Mesothelial cell of epicardium (in vitro differentiated cells): ENCODE measurements around the gene AQP2. TPM values are rescaled to one million over a fixed set of nuclear protein-coding genes. Genes with fewer than 3 reads are reported as not detected.

ENCODE experiments used
- DNase-seq, 2 experiments: peaks; one replicate each; pipeline ENCODE4 v3.0.0; 2021; ENCODE audit warnings: low spot score in 2 of 2; ENCODE audit not compliant: unreplicated experiment in 2 of 2
- H3K27ac Mint-ChIP-seq: 2 replicates; pipeline ENCODE4 v1.8.0; 2021; ENCODE audit warnings: mixed read lengths
- H3K27me3 Mint-ChIP-seq: 2 replicates; pipeline ENCODE4 v1.8.0; 2021; ENCODE audit warnings: low read depth, mixed read lengths
- H3K36me3 Mint-ChIP-seq: 2 replicates; pipeline ENCODE4 v1.8.0; 2021; ENCODE audit warnings: mixed read lengths
- H3K4me1 Mint-ChIP-seq: 2 replicates; pipeline ENCODE4 v1.8.0; 2021; ENCODE audit warnings: mixed read lengths
- H3K4me3 Mint-ChIP-seq: 2 replicates; pipeline ENCODE4 v1.8.0; 2021; ENCODE audit warnings: mild to moderate bottlenecking, moderate library complexity, mixed read lengths
- H3K9me3 Mint-ChIP-seq: 2 replicates; pipeline ENCODE4 v1.8.0; 2021; ENCODE audit warnings: mixed read lengths
- CTCF ChIP-seq: fragments of 200-600 bp; sonication (generic); IDR thresholded peaks from one replicate; pipeline ENCODE4 v1.5.0; 2021; ENCODE audit warnings: antibody characterized with exemption; ENCODE audit not compliant: unreplicated experiment
- total RNA-seq: library from RNA; stranded (reverse); gene quantifications from 3 replicates; pipeline ENCODE4 v1.2.1, GENCODE V29; 2021

Gene AQP2
- total RNA-seq, 1 donor from 2014 or later: not detected

- no peaks in the 10 kb centered on the region for H3K9me3 Mint-ChIP-seq
- H3K27ac Mint-ChIP-seq: no peak overlapping the region
- no peak for TF ChIP-seq CTCF
- H3K4me1 Mint-ChIP-seq: peaks cover 6% of the 10 kb centered on the region
- no peaks in the 10 kb centered on the region for H3K36me3 Mint-ChIP-seq
- H3K27me3 Mint-ChIP-seq: peaks cover 12% of the 10 kb centered on the region
- no peak for DNase-seq
- no peak overlapping the region for H3K4me3 Mint-ChIP-seq
Measured at GRCh38 chr12:49924628-49925246, 25.8 kb upstream of the AQP2 start.

DNA sequence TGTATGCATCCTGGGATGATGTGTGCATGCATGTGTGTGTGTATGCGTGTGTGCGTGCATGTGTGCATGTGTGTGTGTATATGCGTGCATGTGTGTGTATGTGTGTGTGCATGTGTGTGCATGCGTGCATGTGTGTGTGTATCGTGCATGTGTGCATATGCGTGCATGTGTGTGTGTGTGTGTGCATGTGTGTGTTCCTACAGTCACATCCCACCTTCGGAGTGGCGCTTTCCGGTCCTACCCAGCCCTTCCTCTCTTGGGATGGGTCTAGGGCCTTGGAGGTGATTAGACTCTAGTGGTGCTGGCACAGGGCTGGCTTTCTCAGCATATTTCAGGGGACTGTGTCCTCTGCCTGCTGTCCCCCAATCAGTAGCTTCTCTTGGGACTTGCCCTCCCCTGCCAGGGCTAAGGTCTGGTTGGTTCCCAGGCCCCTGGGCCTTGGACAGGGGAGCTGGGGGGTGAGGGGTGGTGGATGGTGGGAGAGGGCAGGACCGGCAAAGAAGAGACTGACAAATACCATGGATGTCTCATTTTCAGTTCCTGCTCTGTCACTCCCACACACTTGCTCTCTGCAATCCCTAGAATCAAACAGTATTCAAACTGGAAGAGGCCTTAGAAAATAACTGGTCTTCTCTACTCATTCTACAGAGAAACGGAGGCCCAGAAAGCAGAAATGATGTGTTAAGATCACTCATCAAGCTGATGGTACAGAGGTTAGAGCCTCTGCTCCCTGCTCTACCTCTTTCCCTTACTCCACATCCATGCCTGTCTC, 24.9 kb upstream of the AQP2 start:
- H3K4me1 Mint-ChIP-seq: peaks cover 6% of the 10 kb centered on the region
- no peaks in the 10 kb centered on the region for H3K9me3 Mint-ChIP-seq
- no peak for DNase-seq
- peaks cover 10% of the 10 kb centered on the region for H3K27me3 Mint-ChIP-seq
- no peak overlapping the region for H3K4me3 Mint-ChIP-seq
- H3K27ac Mint-ChIP-seq: no peak overlapping the region
- no peak for TF ChIP-seq CTCF
- H3K36me3 Mint-ChIP-seq: no peaks in the 10 kb centered on the region

GRCh38 chr12:49928471-49928870, 22.1 kb upstream of the AQP2 start:
- peaks cover 6% of the 10 kb centered on the region for H3K4me1 Mint-ChIP-seq
- H3K27me3 Mint-ChIP-seq: peaks cover 9% of the 10 kb centered on the region
- TF ChIP-seq CTCF: no peak
- DNase-seq: no peak
- H3K27ac Mint-ChIP-seq: no peak overlapping the region
- no peak overlapping the region for H3K4me3 Mint-ChIP-seq
- H3K9me3 Mint-ChIP-seq: no peaks in the 10 kb centered on the region
- no peaks in the 10 kb centered on the region for H3K36me3 Mint-ChIP-seq

- Mint-ChIP-seq H3K27ac (no peak overlapping the region), H3K36me3 (no peaks in the 10 kb centered on the region), H3K27me3 (peaks cover 9% of the 10 kb centered on the region)
Measured at GRCh38 chr12:49929581-49929980, 21.0 kb upstream of the AQP2 start.

DNA sequence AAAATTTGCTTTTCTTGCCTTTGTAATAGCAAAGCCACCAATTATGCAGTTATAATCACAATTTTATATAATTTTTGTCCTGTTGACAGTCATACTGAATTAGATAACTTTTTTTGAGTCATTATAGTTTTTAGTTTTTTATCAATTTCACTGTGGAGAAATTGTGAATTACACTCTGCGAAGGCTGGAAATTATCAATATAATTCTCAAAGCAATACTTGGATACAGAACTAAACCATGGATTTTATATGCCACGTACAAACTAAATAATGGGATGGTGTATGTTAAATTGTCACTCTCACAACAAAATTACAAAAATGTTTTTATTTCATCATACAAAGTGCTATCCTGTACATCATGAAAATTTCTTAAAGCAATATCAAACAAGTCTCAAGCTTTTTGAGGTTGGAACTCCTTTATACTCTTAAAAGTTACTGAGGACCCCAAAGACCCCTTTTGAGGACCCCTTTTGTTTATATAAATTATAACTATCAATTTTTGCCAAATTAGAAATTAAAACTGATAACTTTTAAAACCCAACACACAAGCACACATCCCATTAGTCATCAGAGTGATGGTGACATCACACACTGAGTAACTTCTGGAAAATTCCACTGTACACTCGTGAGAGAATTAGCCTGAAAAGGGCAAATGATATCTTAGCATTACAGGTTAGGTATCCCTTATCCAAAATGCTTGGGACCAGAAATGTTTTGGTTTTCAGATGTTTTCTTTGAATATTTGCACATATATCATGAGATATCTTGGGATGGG, 19.8 kb upstream of the AQP2 start:
- Mint-ChIP-seq H3K27ac (no peak overlapping the region), H3K4me3 (no peak overlapping the region), H3K4me1 (peaks cover 9% of the 10 kb centered on the region), H3K36me3 (no peaks in the 10 kb centered on the region), H3K9me3 (peaks cover 8% of the 10 kb centered on the region), H3K27me3 (peaks cover 9% of the 10 kb centered on the region)
- no peak for DNase-seq
- peak; percentile 43 for TF ChIP-seq CTCF

More at GRCh38 chr12:49929581-49929980, 21.0 kb upstream of the AQP2 start:
- DNase-seq: no peak
- Mint-ChIP-seq H3K4me3 (no peak overlapping the region), H3K9me3 (peaks cover 3% of the 10 kb centered on the region), H3K4me1 (peaks cover 10% of the 10 kb centered on the region)
- no peak for TF ChIP-seq CTCF
